CD4-positive, alpha-beta T cell (primary cell): ENCODE results near the gene PRKAG1. TPM values are rescaled to one million over a fixed set of nuclear protein-coding genes. Genes with fewer than 3 reads are reported as not detected.

Experiments
- ATAC-seq: fragments of 200-7000 bp; cut with Tn5 transposase; one replicate; pipeline ENCODE4 v1.10.0; 2022; ENCODE audit warnings: mild to moderate bottlenecking; ENCODE audit not compliant: poor library complexity
- CTCF ChIA-PET: fragments of 350-600 bp; sonication (Branson Sonifier 250); formaldehyde crosslinking; loops from one replicate; lab custom pipeline; 2021; ENCODE audit warnings: antibody characterized with exemption, inconsistent platforms; lab: Charles Lee
- POLR2A ChIA-PET: fragments of 350-600 bp; sonication (Branson Sonifier 250); formaldehyde crosslinking; loops from one replicate; lab custom pipeline; 2021; ENCODE audit warnings: antibody characterized with exemption, inconsistent platforms; lab: Charles Lee
- DNase-seq, 14 experiments: peaks; one replicate each; pipeline ENCODE4 v3.0.0-alpha.2; 2013 to 2020; ENCODE audit warnings: mixed read lengths in 2 of 14
- H3K27ac ChIP-seq, 2 donors: one replicate each; pipeline versions ENCODE4 v1.5.1 to v1.7.0; 2013; ENCODE audit warnings: low read length in 2 of 2, low read depth in 1 of 2, mild to moderate bottlenecking in 1 of 2
- H3K27me3 ChIP-seq, 2 experiments: 1 replicate in 1 of 2; 2 replicates in 1 of 2; pipeline versions ENCODE4 v1.6.1 to v1.7.0; 2013; ENCODE audit warnings: low read length in 2 of 2, control low read depth in 1 of 2, mild to moderate bottlenecking in 1 of 2, moderate library complexity in 1 of 2; ENCODE audit not compliant: insufficient read depth in 2 of 2, control insufficient read depth in 1 of 2
- H3K36me3 ChIP-seq: one replicate; pipeline ENCODE4 v1.6.1; 2013; ENCODE audit warnings: low read length, control low read depth; ENCODE audit not compliant: insufficient read depth
- H3K4me1 ChIP-seq: one replicate; pipeline ENCODE4 v1.6.1; 2013; ENCODE audit warnings: low read length, control low read depth; ENCODE audit not compliant: insufficient read depth
- H3K4me3 ChIP-seq: one replicate; pipeline ENCODE4 v1.5.1; 2013; ENCODE audit warnings: mild to moderate bottlenecking, low read length, moderate library complexity
- H3K9me3 ChIP-seq, 2 experiments: 1 replicate in 1 of 2; 2 replicates in 1 of 2; pipeline versions ENCODE4 v1.6.1 to v1.7.0; 2013; ENCODE audit warnings: low read length in 2 of 2, mild to moderate bottlenecking in 2 of 2, control low read depth in 1 of 2, moderate library complexity in 1 of 2; ENCODE audit not compliant: control insufficient read depth in 1 of 2, insufficient read depth in 1 of 2
- H3K27ac Mint-ChIP-seq: one replicate; pipeline ENCODE4 v1.8.0; 2020; ENCODE audit warnings: mixed read lengths
- H3K27me3 Mint-ChIP-seq: one replicate; pipeline ENCODE4 v1.8.0; 2021; ENCODE audit warnings: mixed read lengths
- H3K36me3 Mint-ChIP-seq: one replicate; pipeline ENCODE4 v1.8.0; 2021; ENCODE audit warnings: low read depth, mixed read lengths
- H3K4me1 Mint-ChIP-seq: one replicate; pipeline ENCODE4 v1.8.0; 2021; ENCODE audit warnings: low read depth, mixed read lengths
- H3K4me3 Mint-ChIP-seq: one replicate; pipeline ENCODE4 v1.8.0; 2020; ENCODE audit warnings: mild to moderate bottlenecking, mixed read lengths
- H3K9me3 Mint-ChIP-seq: one replicate; pipeline ENCODE4 v1.8.0; 2020; ENCODE audit warnings: mixed read lengths
- intact Hi-C, 2 experiments: fragments of 100-400 bp; cut with DNase I in 1 of 2; cut with micrococcal nuclease in 1 of 2; formaldehyde crosslinking; loops; one replicate each; pipeline versions ENCODE4 v1.15.1 to v1.9.0; 2023 to 2025; cut with DNase I, micrococcal nuclease
- total RNA-seq, 174 experiments: library from RNA in 2 of 174; stranded (reverse) in 2 of 174; gene quantifications; one replicate each; pipeline ENCODE4 v1.2.3 and lab custom pipeline; 2021 to 2026
- TF ChIP-seq, protein P1 (sequence below): fragments of 200-600 bp; IDR thresholded peaks from one replicate; pipeline ENCODE4 v1.8.0; 2022; ENCODE audit warnings: antibody characterized with exemption, mild to moderate bottlenecking

PRKAG1 gene
- total RNA-seq, 2 experiments from 2014 or later, result 34.6 to 38.2 TPM

DNA sequence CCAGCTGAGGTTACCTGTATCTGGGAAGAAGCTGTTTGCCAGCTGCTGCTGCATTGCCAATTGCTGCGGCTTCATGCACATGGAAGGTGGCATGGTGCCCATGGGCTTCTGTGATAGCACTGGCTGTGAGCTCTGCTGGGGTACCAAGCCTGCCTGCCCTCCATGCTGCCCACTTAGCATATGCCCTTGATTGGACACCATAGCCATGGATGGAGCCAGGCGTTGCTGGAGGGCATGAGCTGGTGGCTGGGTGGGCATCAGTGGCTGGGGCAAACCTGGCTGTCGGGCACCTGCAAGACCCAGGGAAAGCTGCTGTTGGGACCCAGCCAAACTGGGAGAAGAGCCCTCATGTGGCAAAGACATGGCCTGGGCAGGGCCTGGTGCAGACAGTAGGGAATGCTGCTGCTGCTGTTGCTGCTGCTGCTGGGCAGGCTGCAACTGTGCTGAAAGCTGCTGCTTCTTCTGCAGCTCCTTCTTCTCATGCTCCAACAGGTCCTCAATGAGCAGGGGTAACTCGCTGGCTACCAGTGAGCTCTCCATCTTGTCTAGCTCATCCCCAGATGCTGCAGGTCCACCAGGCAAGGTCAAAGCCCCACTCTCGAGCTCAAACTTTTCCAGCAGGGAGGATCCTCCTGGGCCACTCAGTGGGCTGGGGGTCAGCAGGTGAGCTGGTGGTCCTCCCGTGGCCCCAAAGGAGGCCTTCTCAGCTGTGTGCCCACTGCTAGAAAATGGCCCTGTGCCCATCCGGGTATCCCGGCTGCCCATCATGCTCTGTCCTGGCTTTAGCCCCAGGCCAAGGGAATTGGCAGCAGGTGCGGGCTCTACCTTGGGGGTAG lies 18.8 kb upstream of the PRKAG1 start:
- H3K4me1 ChIP-seq, result peaks cover 2% of the 10 kb centered on the region
- TF ChIP-seq, protein P1, sequence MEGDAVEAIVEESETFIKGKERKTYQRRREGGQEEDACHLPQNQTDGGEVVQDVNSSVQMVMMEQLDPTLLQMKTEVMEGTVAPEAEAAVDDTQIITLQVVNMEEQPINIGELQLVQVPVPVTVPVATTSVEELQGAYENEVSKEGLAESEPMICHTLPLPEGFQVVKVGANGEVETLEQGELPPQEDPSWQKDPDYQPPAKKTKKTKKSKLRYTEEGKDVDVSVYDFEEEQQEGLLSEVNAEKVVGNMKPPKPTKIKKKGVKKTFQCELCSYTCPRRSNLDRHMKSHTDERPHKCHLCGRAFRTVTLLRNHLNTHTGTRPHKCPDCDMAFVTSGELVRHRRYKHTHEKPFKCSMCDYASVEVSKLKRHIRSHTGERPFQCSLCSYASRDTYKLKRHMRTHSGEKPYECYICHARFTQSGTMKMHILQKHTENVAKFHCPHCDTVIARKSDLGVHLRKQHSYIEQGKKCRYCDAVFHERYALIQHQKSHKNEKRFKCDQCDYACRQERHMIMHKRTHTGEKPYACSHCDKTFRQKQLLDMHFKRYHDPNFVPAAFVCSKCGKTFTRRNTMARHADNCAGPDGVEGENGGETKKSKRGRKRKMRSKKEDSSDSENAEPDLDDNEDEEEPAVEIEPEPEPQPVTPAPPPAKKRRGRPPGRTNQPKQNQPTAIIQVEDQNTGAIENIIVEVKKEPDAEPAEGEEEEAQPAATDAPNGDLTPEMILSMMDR, result no peak
- DNase-seq (no peak), ATAC-seq (no peak)
- H3K4me3 Mint-ChIP-seq, result no peak overlapping the region
- no peaks in the 10 kb centered on the region for H3K9me3 Mint-ChIP-seq
- no peak overlapping the region for H3K27ac Mint-ChIP-seq
- no peaks in the 10 kb centered on the region for H3K9me3 ChIP-seq
- peaks cover 85% of the 10 kb centered on the region for H3K36me3 Mint-ChIP-seq
- H3K4me1 Mint-ChIP-seq, result no peaks in the 10 kb centered on the region
- H3K27ac ChIP-seq, result no peak overlapping the region
- CTCF ChIA-PET, result interaction anchor here (0.8 to 1.3 kb wide), 3 partner anchors 17 to 51 kb away, joined by 3 to 5 read pairs (median 3); no protein-coding TSS in a partner anchor
- no peaks in the 10 kb centered on the region for H3K27me3 ChIP-seq
- POLR2A ChIA-PET, result interaction anchor here (1.1 kb wide), 1 partner anchor 93 kb away, joined by 4 read pairs; the partner anchor contains the start of gene TUBA1B
- peaks cover 87% of the 10 kb centered on the region for H3K36me3 ChIP-seq
- intact Hi-C loops, result no loop called here
- H3K27me3 Mint-ChIP-seq, result no peaks in the 10 kb centered on the region
- no peak overlapping the region for H3K4me3 ChIP-seq

DNA sequence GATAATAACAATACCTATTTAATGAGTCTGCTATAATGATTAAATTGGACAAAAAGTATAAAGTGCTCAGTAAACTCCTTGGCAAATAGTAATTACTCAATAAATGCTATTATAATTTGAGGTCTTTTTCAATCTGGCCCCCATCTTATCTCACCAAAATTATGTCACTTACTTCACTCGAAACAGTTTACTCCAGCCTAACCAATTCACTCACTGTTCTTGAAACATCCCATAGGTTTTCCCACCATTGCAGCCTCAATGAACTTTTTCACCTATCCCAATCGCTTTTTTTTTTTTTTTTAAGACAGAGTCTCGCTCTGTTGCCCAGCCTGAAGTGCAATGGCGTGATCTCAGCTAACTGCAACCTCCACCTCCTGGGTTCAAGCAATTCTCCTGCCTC lies 17.5 kb upstream of the PRKAG1 start:
- Histone ChIP-seq H3K27me3 (no peaks in the 10 kb centered on the region), H3K36me3 (peaks cover 87% of the 10 kb centered on the region), H3K27ac (no peak overlapping the region), H3K4me1 (no peaks in the 10 kb centered on the region), H3K9me3 (no peaks in the 10 kb centered on the region), H3K4me3 (no peak overlapping the region)
- Mint-ChIP-seq H3K9me3 (no peaks in the 10 kb centered on the region), H3K27me3 (no peaks in the 10 kb centered on the region), H3K4me3 (no peak overlapping the region), H3K36me3 (peaks cover 79% of the 10 kb centered on the region), H3K4me1 (no peaks in the 10 kb centered on the region), H3K27ac (no peak overlapping the region)
- intact Hi-C loops, result no loop called here
- ATAC-seq (no peak), DNase-seq (no peak)
- TF ChIP-seq, protein P1, result no peak
- POLR2A ChIA-PET, result no interaction called here
- CTCF ChIA-PET, result interaction anchor here (0.7 kb wide), 1 partner anchor 17 kb away, joined by 4 read pairs; no protein-coding TSS in a partner anchor

DNA sequence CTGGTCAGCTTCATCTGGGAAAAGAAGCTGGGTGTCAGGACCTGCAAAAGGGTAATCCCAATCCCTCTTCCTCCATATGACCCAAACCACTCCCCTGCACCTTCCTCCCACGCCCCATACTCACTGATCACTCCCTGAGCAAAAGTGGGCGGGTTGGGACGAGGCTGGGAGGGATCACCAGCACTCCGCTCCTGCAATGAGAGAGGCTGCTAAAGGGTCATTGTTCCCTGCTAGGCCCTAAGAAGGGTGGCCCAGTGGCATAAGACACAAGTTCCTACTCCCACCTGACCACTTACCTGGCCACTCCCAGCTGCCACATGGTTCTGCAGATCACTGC lies 15.7 kb upstream of the PRKAG1 start:
- no peaks in the 10 kb centered on the region for H3K4me1 ChIP-seq
- Mint-ChIP-seq H3K4me1 (no peaks in the 10 kb centered on the region), H3K9me3 (no peaks in the 10 kb centered on the region), H3K4me3 (no peak overlapping the region), H3K36me3 (peaks cover 73% of the 10 kb centered on the region), H3K27me3 (no peaks in the 10 kb centered on the region), H3K27ac (no peak overlapping the region)
- no peak overlapping the region for H3K27ac ChIP-seq
- no peaks in the 10 kb centered on the region for H3K9me3 ChIP-seq
- no peak overlapping the region for H3K4me3 ChIP-seq
- ATAC-seq (no peak), DNase-seq (no peak)
- CTCF ChIA-PET, result interaction anchor here (0.7 to 1.7 kb wide), 2 partner anchors 10 to 58 kb away, joined by 4 read pairs; no protein-coding TSS in a partner anchor
- POLR2A ChIA-PET, result interaction anchor here (1.1 kb wide), 1 partner anchor 14 kb away, joined by 6 read pairs; no protein-coding TSS in a partner anchor
- no peaks in the 10 kb centered on the region for H3K27me3 ChIP-seq
- TF ChIP-seq, protein P1, result no peak
- peaks cover 81% of the 10 kb centered on the region for H3K36me3 ChIP-seq
- intact Hi-C loops, result no loop called here
